Osteoblast (primary cell): ENCODE data around the gene RNF5. TPM values are rescaled to one million over a fixed set of nuclear protein-coding genes. Genes with fewer than 3 reads are reported as not detected.

Experiments
- DNase-seq: peaks from one replicate; pipeline ENCODE4 v3.0.0; 2011; ENCODE audit warnings: low spot score, mixed read lengths; ENCODE audit not compliant: insufficient read length; ENCODE audit errors: missing footprints
- H2AFZ ChIP-seq: 2 replicates; pipeline ENCODE4 v1.6.0; 2011; ENCODE audit warnings: mild to moderate bottlenecking, low read length
- H3K27ac ChIP-seq: 2 replicates; pipeline ENCODE4 v1.5.1; 2011; ENCODE audit warnings: mild to moderate bottlenecking, low read depth, low read length, moderate library complexity
- H3K27me3 ChIP-seq: 2 replicates; pipeline ENCODE4 v1.6.0; 2012; ENCODE audit warnings: mild to moderate bottlenecking, control low read depth, inconsistent platforms, low read length, moderate library complexity; ENCODE audit not compliant: insufficient read depth
- H3K36me3 ChIP-seq: 2 replicates; pipeline ENCODE4 v1.5.1; 2011; ENCODE audit warnings: mild to moderate bottlenecking, low read length, control low read depth, moderate library complexity; ENCODE audit not compliant: insufficient read depth
- H3K4me1 ChIP-seq: 2 replicates; pipeline ENCODE4 v1.5.1; 2011; ENCODE audit warnings: mild to moderate bottlenecking, low read length, control low read depth, moderate library complexity; ENCODE audit not compliant: insufficient read depth
- H3K4me2 ChIP-seq: 2 replicates; pipeline ENCODE4 v1.6.0; 2011; ENCODE audit warnings: mild to moderate bottlenecking, low read length; ENCODE audit not compliant: insufficient read depth
- H3K4me3 ChIP-seq: fragments of 200-600 bp; sonication (generic); 3 replicates; pipeline ENCODE4 v1.5.1; 2012; ENCODE audit warnings: mild to moderate bottlenecking, low read length, inconsistent platforms; ENCODE audit not compliant: insufficient read depth
- H3K79me2 ChIP-seq: 2 replicates; pipeline ENCODE4 v1.6.0; 2012; ENCODE audit warnings: mild to moderate bottlenecking, low read length, control low read depth, inconsistent platforms; ENCODE audit not compliant: insufficient read depth
- H3K9me3 ChIP-seq: 2 replicates; pipeline ENCODE4 v1.5.1; 2011; ENCODE audit warnings: low read depth, low read length, control low read depth
- H4K20me1 ChIP-seq: 2 replicates; pipeline ENCODE4 v1.6.0; 2012; ENCODE audit warnings: mild to moderate bottlenecking, low read length, control low read depth; ENCODE audit not compliant: insufficient read depth
- CTCF ChIP-seq: IDR thresholded peaks from 2 replicates; pipeline ENCODE4 v1.5.1; 2011; ENCODE audit warnings: mild to moderate bottlenecking, low read depth, low read length, moderate library complexity; ENCODE audit errors: extremely low read depth
- small RNA-seq: library from RNA; depleted of rRNA; stranded (forward); fragments of <200 nt; gene quantifications from one replicate; pipeline ENCODE3, GENCODE V24; 2012
- total RNA-seq: library from RNA; depleted of rRNA; stranded (reverse); fragments of >200 nt; gene quantifications from 2 replicates; pipeline ENCODE4 v1.2.3, GENCODE V29; 2012

Gene RNF5
- total RNA-seq, 1 donor = 32.9 TPM

GRCh38 chr6:32224696-32225095, 46.5 kb downstream of the RNF5 start:
- no peak for TF ChIP-seq CTCF
- Histone ChIP-seq H2AFZ (no peak overlapping the region), H3K4me3 (no peak overlapping the region)

GRCh38 chr6:32226434-32226833, 48.2 kb downstream of the RNF5 start:
- no peaks in the 10 kb centered on the region for H3K36me3 ChIP-seq
- H3K9me3 ChIP-seq = no peaks in the 10 kb centered on the region
- H3K27ac ChIP-seq = no peak overlapping the region
- H3K4me3 ChIP-seq = no peak overlapping the region
- H3K79me2 ChIP-seq = no peaks in the 10 kb centered on the region
- TF ChIP-seq CTCF = no peak
- no peak for DNase-seq
- no peaks in the 10 kb centered on the region for H4K20me1 ChIP-seq
- H3K4me1 ChIP-seq = no peaks in the 10 kb centered on the region
- no peak overlapping the region for H2AFZ ChIP-seq
- H3K4me2 ChIP-seq = no peak overlapping the region
- H3K27me3 ChIP-seq = no peaks in the 10 kb centered on the region

More at GRCh38 chr6:32224696-32225095, 46.5 kb downstream of the RNF5 start:
- DNase-seq = no peak
- no peak overlapping the region for H3K4me2 ChIP-seq
- no peaks in the 10 kb centered on the region for H3K79me2 ChIP-seq
- no peaks in the 10 kb centered on the region for H3K36me3 ChIP-seq
- H3K27ac ChIP-seq = no peak overlapping the region
- no peaks in the 10 kb centered on the region for H3K27me3 ChIP-seq
- H4K20me1 ChIP-seq = no peaks in the 10 kb centered on the region
- no peaks in the 10 kb centered on the region for H3K4me1 ChIP-seq
- H3K9me3 ChIP-seq = no peaks in the 10 kb centered on the region

Small RNA genes lying within 50 kb of the gene (small RNA-seq; reads per million reads assigned to genes)
- gene AL662884.1 (not detected), gene MIR6833 (not detected)

Other genes with a start within 250 kb of the RNF5 start
- 16.5 and 26.8 TPM in 2 replicates for gene CFB, start 232.3 kb upstream of the RNF5 start, total RNA-seq
- 86.5 and 95.8 TPM in 2 replicates for gene NELFE, start 219.4 kb upstream of the RNF5 start, total RNA-seq
- 42.0 and 46.0 TPM in 2 replicates for gene SKIC2, start 219.2 kb upstream of the RNF5 start, total RNA-seq
- gene DXO, start 206.3 kb upstream of the RNF5 start, total RNA-seq = 16.8 and 18.1 TPM in 2 replicates
- gene C4A, start 196.3 kb upstream of the RNF5 start, total RNA-seq = 7.2 and 8.3 TPM in 2 replicates
- gene C4B, start 163.6 kb upstream of the RNF5 start, total RNA-seq = 4.1 and 6.5 TPM in 2 replicates
- gene CYP21A2, start 140.0 kb upstream of the RNF5 start, total RNA-seq = under 0.01 and 0.72 TPM in 2 replicates
- 8.3 and 11.9 TPM in 2 replicates for gene TNXB, start 69.1 kb upstream of the RNF5 start, total RNA-seq
- 27.5 and 30.1 TPM in 2 replicates for gene ATF6B, start 50.2 kb upstream of the RNF5 start, total RNA-seq
- gene FKBPL, start 48.1 kb upstream of the RNF5 start, total RNA-seq = 9.8 and 11.5 TPM in 2 replicates
- gene PRRT1, start 26.5 kb upstream of the RNF5 start, total RNA-seq = under 0.01 TPM in 1 of 2 replicates, not detected in the other
- gene PPT2, start 24.3 kb upstream of the RNF5 start, total RNA-seq = 6.5 and 8.3 TPM in 2 replicates
- 0.29 and 0.36 TPM in 2 replicates for gene EGFL8, start 13.8 kb upstream of the RNF5 start, total RNA-seq
- 17.4 and 19.2 TPM in 2 replicates for gene AGPAT1, start 2.3 kb upstream of the RNF5 start, total RNA-seq
- under 0.01 TPM in 2 replicates for gene AGER, start 5.8 kb downstream of the RNF5 start, total RNA-seq
- gene PBX2, start 11.8 kb downstream of the RNF5 start, total RNA-seq = 17.4 and 18.6 TPM in 2 replicates
- gene GPSM3, start 14.2 kb downstream of the RNF5 start, total RNA-seq = 0.88 and 1.1 TPM in 2 replicates
- 0.59 and 1.1 TPM in 2 replicates for gene NOTCH4, start 45.7 kb downstream of the RNF5 start, total RNA-seq
- gene TSBP1, start 193.5 kb downstream of the RNF5 start, total RNA-seq = not detected in 2 replicates
- not detected in 2 replicates for gene BTNL2, start 228.8 kb downstream of the RNF5 start, total RNA-seq